IMR-90 (cell line): Measurements from ENCODE around the gene TCEAL3. TPM values are rescaled to one million over a fixed set of nuclear protein-coding genes. Genes with fewer than 3 reads are reported as not detected.

Experiments
- ATAC-seq: fragments of 200-7000 bp; cut with Tn5 transposase; 2 replicates; pipeline ENCODE4 v1.9.1; 2020; ENCODE audit warnings: low read depth, mild to moderate bottlenecking, moderate library complexity
- BruUV-seq: library from RNA; stranded (reverse); fragments of 400-500 nt; replicated peaks from 2 replicates; lab custom pipeline; 2021; lab: Mats Ljungman, UMichigan
- CTCF ChIA-PET: fragments of 300-600 bp; formaldehyde crosslinking; extraction: SDS; loops from one replicate; lab custom pipeline; 2021; ENCODE audit warnings: antibody characterized with exemption; lab: Yijun Ruan, JAX
- POLR2A ChIA-PET: fragments of 300-600 bp; sonication (Branson Sonifier 250); formaldehyde crosslinking; loops from one replicate; lab custom pipeline; 2022; ENCODE audit warnings: antibody characterized with exemption; ENCODE audit not compliant: unreplicated experiment; lab: Charles Lee
- DNase-seq: peaks from one replicate; pipeline ENCODE4 v3.0.0; 2013
- H2AFZ ChIP-seq: replicated peaks from 2 replicates; pipeline ENCODE3; 2013; ENCODE audit warnings: low read length, mild to moderate bottlenecking; ENCODE audit not compliant: poor library complexity
- H2AK5ac ChIP-seq: 2 replicates; pipeline ENCODE4 v1.6.1; 2013; ENCODE audit warnings: low read depth, low read length, inconsistent platforms
- H2AK9ac ChIP-seq: replicated peaks from 2 replicates; pipeline ENCODE3; 2013; ENCODE audit warnings: mild to moderate bottlenecking, low read depth, low read length, moderate library complexity; ENCODE audit not compliant: poor library complexity
- H2BK120ac ChIP-seq: 2 replicates; pipeline ENCODE4 v1.6.1; 2013; ENCODE audit warnings: low read depth, low read length, inconsistent platforms
- H2BK15ac ChIP-seq: 3 replicates; pipeline ENCODE4 v1.6.1; 2013; ENCODE audit warnings: low read depth, low read length, inconsistent platforms
- H2BK20ac ChIP-seq: 2 replicates; pipeline ENCODE4 v1.6.1; 2013; ENCODE audit warnings: low read depth, mild to moderate bottlenecking, inconsistent platforms, low read length, moderate library complexity
- H2BK5ac ChIP-seq: 2 replicates; pipeline ENCODE4 v1.6.1; 2013; ENCODE audit warnings: mild to moderate bottlenecking, low read depth, low read length, inconsistent platforms; ENCODE audit not compliant: poor library complexity, severe bottlenecking
- H3K14ac ChIP-seq: replicated peaks from 2 replicates; pipeline ENCODE4 v1.6.1; 2013; ENCODE audit warnings: low read depth, low read length, inconsistent platforms
- H3K18ac ChIP-seq: 2 replicates; pipeline ENCODE4 v1.6.1; 2013; ENCODE audit warnings: low read depth, low read length, control low read depth
- H3K23ac ChIP-seq: 2 replicates; pipeline ENCODE4 v1.6.1; 2013; ENCODE audit warnings: low read depth, low read length, inconsistent platforms
- H3K27ac ChIP-seq: 2 replicates; pipeline ENCODE4 v1.5.1; 2013; ENCODE audit warnings: mild to moderate bottlenecking, control low read depth, low read length; ENCODE audit not compliant: insufficient read depth
- H3K27me3 ChIP-seq: 2 replicates; pipeline ENCODE4 v1.6.1; 2013; ENCODE audit warnings: low read length; ENCODE audit not compliant: control insufficient read depth, insufficient read depth
- H3K36me3 ChIP-seq: 2 replicates; pipeline ENCODE4 v1.6.1; 2013; ENCODE audit warnings: low read length, mixed read lengths; ENCODE audit not compliant: control insufficient read depth, insufficient read depth
- H3K4ac ChIP-seq: 2 replicates; pipeline ENCODE4 v1.6.1; 2013; ENCODE audit warnings: low read depth, low read length, inconsistent platforms
- H3K4me1 ChIP-seq: 2 replicates; pipeline ENCODE4 v1.6.1; 2013; ENCODE audit warnings: low read length, mixed read lengths; ENCODE audit not compliant: control insufficient read depth, insufficient read depth
- H3K4me2 ChIP-seq: 2 replicates; pipeline ENCODE4 v1.6.1; 2013; ENCODE audit warnings: low read depth, mild to moderate bottlenecking, control low read depth, low read length, moderate library complexity
- H3K4me3 ChIP-seq: 2 replicates; pipeline ENCODE4 v1.5.1; 2013; ENCODE audit warnings: low read depth, mild to moderate bottlenecking, control low read depth, low read length, moderate library complexity; ENCODE audit not compliant: insufficient read depth
- H3K56ac ChIP-seq: 2 replicates; pipeline ENCODE4 v1.6.1; 2013; ENCODE audit warnings: low read length, inconsistent platforms; ENCODE audit not compliant: insufficient read depth; ENCODE audit errors: extremely low read depth
- H3K79me1 ChIP-seq, 2 experiments: 2 replicates each; pipeline ENCODE4 v1.6.1; 2013; ENCODE audit warnings: low read length in 2 of 2, inconsistent platforms in 1 of 2, low read depth in 1 of 2
- H3K9ac ChIP-seq: 2 replicates; pipeline ENCODE4 v1.6.1; 2013; ENCODE audit warnings: low read depth, low read length, control low read depth
- H3K9me1 ChIP-seq: 2 replicates; pipeline ENCODE4 v1.6.1; 2013; ENCODE audit warnings: low read length, inconsistent platforms; ENCODE audit not compliant: insufficient read depth
- H3K9me3 ChIP-seq: 2 replicates; pipeline ENCODE4 v1.6.1; 2013; ENCODE audit warnings: low read length; ENCODE audit not compliant: control insufficient read depth, insufficient read depth
- H4K20me1 ChIP-seq: 2 replicates; pipeline ENCODE4 v1.6.1; 2013; ENCODE audit warnings: low read length, inconsistent platforms; ENCODE audit not compliant: insufficient read depth
- H4K5ac ChIP-seq: 2 replicates; pipeline ENCODE4 v1.6.1; 2013; ENCODE audit warnings: mild to moderate bottlenecking, low read depth, low read length, control low read depth
- H4K8ac ChIP-seq, 2 experiments: 2 replicates each; pipeline ENCODE4 v1.6.1; 2013; ENCODE audit warnings: low read depth in 2 of 2, low read length in 2 of 2, control low read depth in 1 of 2, inconsistent platforms in 1 of 2
- H4K91ac ChIP-seq: 2 replicates; pipeline ENCODE4 v1.6.1; 2013; ENCODE audit warnings: low read depth, low read length, inconsistent platforms; ENCODE audit not compliant: insufficient read depth
- CTCF ChIP-seq: conservative IDR thresholded peaks from 2 replicates; pipeline ENCODE4 v1.5.1; 2012; ENCODE audit warnings: mild to moderate bottlenecking, low read depth, low read length, improper control_type of control experiment
- WGBS, 2 experiments: methylation state at CpG; one replicate each; pipeline versions ENCODE4 v1.1.5 to v1.1.7; 2013; ENCODE audit warnings: missing lambda C conversion rate in 2 of 2; ENCODE audit not compliant: insufficient read length in 1 of 2; ENCODE audit errors: extremely low coverage in 2 of 2; 5-methylcytosine and 5-hydroxymethylcytosine counted together
- dilution Hi-C: fragments of 300-500 bp; cut with HindIII; formaldehyde crosslinking; loops from one replicate; pipeline ENCODE4 v1.14.3; 2018; ENCODE audit warnings: low sequenced_read_pairs; ENCODE audit not compliant: unreplicated experiment
- in situ Hi-C: fragments of 300-500 bp; cut with MboI; formaldehyde crosslinking; loops from 3 replicates; pipeline ENCODE4 v1.14.3; 2019; ENCODE audit warnings: low sequenced_read_pairs, inconsistent platforms, mixed read lengths
- intact Hi-C: fragments of 100-400 bp; cut with micrococcal nuclease; formaldehyde crosslinking; loops from 2 replicates; pipeline ENCODE4 v1.10.0; 2022
- polyA plus RNA-seq, 3 experiments: library from polyadenylated mRNA; depleted of rRNA; stranded (reverse); fragments of >200 nt; gene quantifications; 2 replicates each; pipeline ENCODE4 v1.2.3, GENCODE V29; 2012; ENCODE audit warnings: low replicate concordance in 1 of 3
- total RNA-seq: library from RNA; depleted of rRNA; stranded (reverse); fragments of >200 nt; gene quantifications from 2 replicates; pipeline ENCODE4 v1.2.3, GENCODE V29; 2012

The TCEAL3 gene
- total and polyA plus RNA-seq, 2 of the 4 experiments (the other 2 are of a cell fraction), result 3.2 to 24.2 TPM

- CTCF ChIA-PET, result no interaction called here
- in situ Hi-C loops, result no loop called here
Observed at GRCh38 chrX:103635436-103635835, 27.7 kb downstream of the TCEAL3 start.

More at GRCh38 chrX:103635436-103635835, 27.7 kb downstream of the TCEAL3 start:
- Histone ChIP-seq H3K4me3 (no peak overlapping the region), H3K4me2 (no peak overlapping the region), H4K5ac (no peak overlapping the region), H3K9me3 (no peaks in the 10 kb centered on the region), H3K14ac (no peak overlapping the region), H3K23ac (no peak overlapping the region), H4K8ac (no peak overlapping the region), H4K20me1 (no peaks in the 10 kb centered on the region), H3K18ac (no peak overlapping the region), H2AK5ac (no peak overlapping the region), H3K36me3 (no peaks in the 10 kb centered on the region), H3K27me3 (no peaks in the 10 kb centered on the region), H3K9me1 (peaks cover 9% of the 10 kb centered on the region; the same call in 1 of the 2 replicates), H3K9ac (no peak overlapping the region), H3K56ac (no peak overlapping the region), H2BK15ac (no peak overlapping the region), H3K4me1 (peaks cover 1% of the 10 kb centered on the region; the same call in 1 of the 2 replicates), H4K91ac (no peak overlapping the region), H2AFZ (no peak overlapping the region), H2BK5ac (no peak overlapping the region), H2BK20ac (no peak overlapping the region), H2AK9ac (no peak overlapping the region), H2BK120ac (no peak overlapping the region), H3K4ac (no peak overlapping the region), H3K27ac (no peak overlapping the region), H3K79me1 (no peaks in the 10 kb centered on the region)
- intact Hi-C loops, result loop anchor here (10.0 kb wide), 1 partner anchor 61 kb away; no protein-coding TSS in a partner anchor
- ATAC-seq, result no peak; the same call in 1 of the 2 replicates
- DNase-seq, result no peak
- no TSS peak for BruUV-seq
- no peak for TF ChIP-seq CTCF
- WGBS, 2 experiments, result no CpG with 5 or more reads among the region's 2 CpGs
- POLR2A ChIA-PET, result no interaction called here
- dilution Hi-C loops, result no loop called here
